ENCODE data around the gene FAM217A.
"Not testable (repeated sequence)": the region's sequence is repeated elsewhere in the genome, so short reads cannot be mapped to it uniquely, and the experiment has no call there.

GRCh38 chr6:4090043-4090442, 11.1 kb upstream of the FAM217A start:
- TF ChIP-seq, protein P1, sequence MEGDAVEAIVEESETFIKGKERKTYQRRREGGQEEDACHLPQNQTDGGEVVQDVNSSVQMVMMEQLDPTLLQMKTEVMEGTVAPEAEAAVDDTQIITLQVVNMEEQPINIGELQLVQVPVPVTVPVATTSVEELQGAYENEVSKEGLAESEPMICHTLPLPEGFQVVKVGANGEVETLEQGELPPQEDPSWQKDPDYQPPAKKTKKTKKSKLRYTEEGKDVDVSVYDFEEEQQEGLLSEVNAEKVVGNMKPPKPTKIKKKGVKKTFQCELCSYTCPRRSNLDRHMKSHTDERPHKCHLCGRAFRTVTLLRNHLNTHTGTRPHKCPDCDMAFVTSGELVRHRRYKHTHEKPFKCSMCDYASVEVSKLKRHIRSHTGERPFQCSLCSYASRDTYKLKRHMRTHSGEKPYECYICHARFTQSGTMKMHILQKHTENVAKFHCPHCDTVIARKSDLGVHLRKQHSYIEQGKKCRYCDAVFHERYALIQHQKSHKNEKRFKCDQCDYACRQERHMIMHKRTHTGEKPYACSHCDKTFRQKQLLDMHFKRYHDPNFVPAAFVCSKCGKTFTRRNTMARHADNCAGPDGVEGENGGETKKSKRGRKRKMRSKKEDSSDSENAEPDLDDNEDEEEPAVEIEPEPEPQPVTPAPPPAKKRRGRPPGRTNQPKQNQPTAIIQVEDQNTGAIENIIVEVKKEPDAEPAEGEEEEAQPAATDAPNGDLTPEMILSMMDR (IDR thresholded peaks at IDR 0.05) = not testable (repeated sequence)
- not testable (repeated sequence) for TF ChIP-seq POLR2A (IDR thresholded peaks at IDR 0.05)

Data from adrenal gland (tissue), 5 donors.